ENCODE data around the gene PRSS33. TPM values are rescaled to one million over a fixed set of nuclear protein-coding genes. Genes with fewer than 3 reads are reported as not detected.
A peak's percentile ranks its signal among the peaks of the same experiment; 100 is the strongest.

PRSS33 gene
- total and polyA plus RNA-seq, 12 donors: 0.60 TPM; not detected in 11

DNA sequence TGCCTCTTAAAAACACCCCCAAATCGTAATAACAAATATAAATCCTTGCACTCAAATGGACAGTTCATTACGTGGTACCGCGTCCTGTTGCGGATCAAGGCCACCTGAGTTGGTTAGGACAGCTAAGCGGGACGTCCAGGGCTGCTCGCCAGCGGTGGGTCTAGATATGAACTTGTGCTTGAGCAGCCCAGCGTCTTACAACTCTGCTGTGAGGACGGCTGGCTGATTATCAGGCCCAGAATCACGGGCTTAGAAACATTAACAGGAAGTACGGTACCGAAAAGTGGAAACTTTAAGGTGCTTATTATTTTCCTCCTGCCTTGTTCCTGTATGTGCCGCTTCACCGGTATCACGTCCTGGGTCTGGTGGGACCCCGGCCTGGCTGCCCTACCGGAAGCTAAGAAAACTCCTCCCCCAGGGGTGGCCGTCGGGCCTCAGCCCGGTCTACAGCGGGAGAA is 35.8 kb downstream of the PRSS33 start:
- DNase-seq: no peak
- Histone ChIP-seq H3K4me1 (peaks cover 6 to 43% (median 37%) of the 10 kb centered on the region in 9 donors), H3K36me3 (peaks cover 0 to 6% (median 0%) of the 10 kb centered on the region in 9 donors), H3K4me3 (peak overlapping the region; percentile 68 to 94 (median 82)), H3K9me3 (peaks cover 0 to 5% (median 0%) of the 10 kb centered on the region in 11 donors), H3K27ac (peak overlapping the region; percentile 94 to 100 (median 100)), H3K27me3 (no peaks in the 10 kb centered on the region)
- WGBS, 2 donors: 48 to 55% methylated on average over 23 of the region's 23 CpGs
- TF ChIP-seq, protein P1, sequence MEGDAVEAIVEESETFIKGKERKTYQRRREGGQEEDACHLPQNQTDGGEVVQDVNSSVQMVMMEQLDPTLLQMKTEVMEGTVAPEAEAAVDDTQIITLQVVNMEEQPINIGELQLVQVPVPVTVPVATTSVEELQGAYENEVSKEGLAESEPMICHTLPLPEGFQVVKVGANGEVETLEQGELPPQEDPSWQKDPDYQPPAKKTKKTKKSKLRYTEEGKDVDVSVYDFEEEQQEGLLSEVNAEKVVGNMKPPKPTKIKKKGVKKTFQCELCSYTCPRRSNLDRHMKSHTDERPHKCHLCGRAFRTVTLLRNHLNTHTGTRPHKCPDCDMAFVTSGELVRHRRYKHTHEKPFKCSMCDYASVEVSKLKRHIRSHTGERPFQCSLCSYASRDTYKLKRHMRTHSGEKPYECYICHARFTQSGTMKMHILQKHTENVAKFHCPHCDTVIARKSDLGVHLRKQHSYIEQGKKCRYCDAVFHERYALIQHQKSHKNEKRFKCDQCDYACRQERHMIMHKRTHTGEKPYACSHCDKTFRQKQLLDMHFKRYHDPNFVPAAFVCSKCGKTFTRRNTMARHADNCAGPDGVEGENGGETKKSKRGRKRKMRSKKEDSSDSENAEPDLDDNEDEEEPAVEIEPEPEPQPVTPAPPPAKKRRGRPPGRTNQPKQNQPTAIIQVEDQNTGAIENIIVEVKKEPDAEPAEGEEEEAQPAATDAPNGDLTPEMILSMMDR (IDR thresholded peaks at IDR 0.05): no peak
- intact Hi-C loops (cut with DNase I): loop anchor here in 3 of 10 donors (1.0 to 2.0 kb wide), 3 partner anchors 25 to 30 kb away; partner anchors contain the start of gene ELOB (in 2 of the 3)
- no peak for ATAC-seq

DNA sequence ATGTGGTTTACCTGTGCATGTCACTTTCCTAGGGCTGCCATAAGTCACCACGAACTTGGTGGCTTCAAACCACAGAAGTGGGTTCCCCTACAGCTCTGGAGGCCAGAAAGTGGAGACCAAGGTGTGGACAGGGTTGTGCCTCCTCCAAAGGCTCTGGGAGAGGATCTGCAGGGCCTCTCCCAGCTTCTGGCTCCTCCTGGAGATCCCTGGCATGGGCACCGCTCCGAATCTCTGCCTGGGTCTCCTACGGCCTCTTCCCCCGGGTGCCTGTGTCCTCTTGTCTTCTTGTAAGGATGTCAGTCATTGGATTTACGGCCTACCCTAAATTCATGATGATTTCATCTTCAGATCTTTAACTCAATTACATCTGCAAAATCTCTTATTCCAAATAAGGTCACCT is 37.4 kb downstream of the PRSS33 start:
- Histone ChIP-seq H3K4me3 (no peak overlapping the region), H3K27me3 (no peaks in the 10 kb centered on the region), H3K36me3 (no peaks in the 10 kb centered on the region), H3K27ac (no peak overlapping the region), H3K9me3 (peaks cover 0 to 5% (median 0%) of the 10 kb centered on the region in 11 donors), H3K4me1 (peaks cover 0 to 26% (median 21%) of the 10 kb centered on the region in 9 donors)
- TF ChIP-seq, protein P1 (IDR thresholded peaks at IDR 0.05): no peak
- WGBS, 2 donors: 95 to 96% methylated on average over 6 of the region's 6 CpGs
- intact Hi-C loops (cut with DNase I): no loop called here
- no peak for DNase-seq
- ATAC-seq: no peak

DNA sequence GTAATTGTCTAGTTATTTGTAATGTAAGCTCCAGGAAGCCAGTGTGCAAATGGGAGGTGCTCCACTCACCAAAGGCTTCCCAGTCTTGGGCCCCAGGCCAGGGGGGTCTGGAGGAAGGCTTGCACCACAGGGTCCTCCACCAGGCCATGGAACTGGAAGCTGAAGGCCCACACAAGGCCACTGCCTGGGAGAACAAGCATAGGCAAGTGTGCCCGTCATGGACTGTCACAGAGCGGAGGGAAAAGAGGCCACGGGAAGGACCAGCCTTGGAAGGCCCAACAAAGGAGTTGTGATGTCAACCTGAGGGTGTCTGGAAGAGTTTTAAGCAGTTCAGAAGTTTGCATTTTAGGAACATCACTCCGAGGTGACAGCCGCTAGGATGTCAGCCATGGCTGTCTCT is 37.9 kb downstream of the PRSS33 start:
- 95 to 97% methylated on average over 5 of the region's 5 CpGs for WGBS, 2 donors
- H3K4me1 ChIP-seq: peaks cover 0 to 22% (median 16%) of the 10 kb centered on the region in 9 donors
- H3K27ac ChIP-seq: no peak overlapping the region
- no peaks in the 10 kb centered on the region for H3K36me3 ChIP-seq
- intact Hi-C loops (cut with DNase I): no loop called here
- ATAC-seq (no peak), DNase-seq (no peak)
- peaks cover 0 to 5% (median 0%) of the 10 kb centered on the region in 11 donors for H3K9me3 ChIP-seq
- TF ChIP-seq, protein P1 (IDR thresholded peaks at IDR 0.05): no peak
- no peaks in the 10 kb centered on the region for H3K27me3 ChIP-seq
- H3K4me3 ChIP-seq: no peak overlapping the region

DNA sequence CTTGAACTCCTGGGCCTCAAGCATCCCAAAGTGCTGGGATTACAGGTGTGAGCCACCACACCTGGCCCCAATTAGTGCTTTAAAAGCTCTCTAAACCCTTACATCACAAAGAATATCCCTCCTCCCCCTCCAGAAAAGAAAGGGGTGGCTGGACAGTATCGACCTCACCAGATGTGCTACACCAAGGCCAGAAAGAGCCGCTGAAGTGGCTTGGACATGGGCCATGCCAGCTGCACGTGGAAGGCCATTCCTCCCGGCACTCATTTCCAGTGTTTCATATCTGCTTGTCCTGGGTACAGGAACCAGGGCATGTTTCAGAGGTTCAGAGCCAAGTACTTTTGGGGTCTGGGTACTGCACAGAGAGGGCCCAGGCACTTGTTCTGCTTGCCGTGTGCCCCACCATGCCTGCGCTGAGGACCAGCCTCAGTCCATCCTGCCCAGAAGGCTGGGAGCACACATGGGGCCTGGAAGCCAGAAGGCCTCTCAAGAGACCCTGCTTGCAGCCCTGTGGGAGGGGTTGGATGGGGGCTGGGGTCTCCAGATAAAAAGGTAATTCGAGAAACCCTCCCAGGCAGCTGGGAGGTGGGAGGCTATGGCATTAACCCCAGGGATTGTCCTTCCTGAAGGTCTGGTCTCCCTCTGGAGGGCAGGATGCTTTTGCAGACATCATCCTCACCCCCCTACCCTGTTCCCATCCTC is 38.5 kb downstream of the PRSS33 start:
- no peak overlapping the region for H3K27ac ChIP-seq
- DNase-seq (no peak), ATAC-seq (no peak)
- WGBS, 2 donors: 75 to 80% methylated on average over 7 of the region's 7 CpGs
- H3K4me1 ChIP-seq: peaks cover 0 to 16% (median 10%) of the 10 kb centered on the region in 9 donors
- H3K36me3 ChIP-seq: no peaks in the 10 kb centered on the region
- peaks cover 0 to 5% (median 0%) of the 10 kb centered on the region in 11 donors for H3K9me3 ChIP-seq
- H3K4me3 ChIP-seq: no peak overlapping the region
- TF ChIP-seq, protein P1 (IDR thresholded peaks at IDR 0.05): no peak
- no peaks in the 10 kb centered on the region for H3K27me3 ChIP-seq
- intact Hi-C loops (cut with DNase I): no loop called here

All from heart right ventricle (tissue), 16 donors.